IMR-90 (cell line): ENCODE data around the gene RELL1. TPM values are rescaled to one million over a fixed set of nuclear protein-coding genes. Genes with fewer than 3 reads are reported as not detected.

Experiments used
- ATAC-seq: fragments of 200-7000 bp; cut with Tn5 transposase; 2 replicates; pipeline ENCODE4 v1.9.1; 2020; ENCODE audit warnings: low read depth, mild to moderate bottlenecking, moderate library complexity
- BruUV-seq: library from RNA; stranded (reverse); fragments of 400-500 nt; replicated peaks from 2 replicates; lab custom pipeline; 2021; lab: Mats Ljungman, UMichigan
- CTCF ChIA-PET: fragments of 300-600 bp; formaldehyde crosslinking; extraction: SDS; loops from one replicate; lab custom pipeline; 2021; ENCODE audit warnings: antibody characterized with exemption; lab: Yijun Ruan, JAX
- POLR2A ChIA-PET: fragments of 300-600 bp; sonication (Branson Sonifier 250); formaldehyde crosslinking; loops from one replicate; lab custom pipeline; 2022; ENCODE audit warnings: antibody characterized with exemption; ENCODE audit not compliant: unreplicated experiment; lab: Charles Lee
- DNase-seq: peaks from one replicate; pipeline ENCODE4 v3.0.0; 2013
- H2AFZ ChIP-seq: replicated peaks from 2 replicates; pipeline ENCODE3; 2013; ENCODE audit warnings: low read length, mild to moderate bottlenecking; ENCODE audit not compliant: poor library complexity
- H2AK5ac ChIP-seq: 2 replicates; pipeline ENCODE4 v1.6.1; 2013; ENCODE audit warnings: low read depth, low read length, inconsistent platforms
- H2AK9ac ChIP-seq: replicated peaks from 2 replicates; pipeline ENCODE3; 2013; ENCODE audit warnings: mild to moderate bottlenecking, low read depth, low read length, moderate library complexity; ENCODE audit not compliant: poor library complexity
- H2BK120ac ChIP-seq: 2 replicates; pipeline ENCODE4 v1.6.1; 2013; ENCODE audit warnings: low read depth, low read length, inconsistent platforms
- H2BK15ac ChIP-seq: 3 replicates; pipeline ENCODE4 v1.6.1; 2013; ENCODE audit warnings: low read depth, low read length, inconsistent platforms
- H2BK20ac ChIP-seq: 2 replicates; pipeline ENCODE4 v1.6.1; 2013; ENCODE audit warnings: low read depth, mild to moderate bottlenecking, inconsistent platforms, low read length, moderate library complexity
- H2BK5ac ChIP-seq: 2 replicates; pipeline ENCODE4 v1.6.1; 2013; ENCODE audit warnings: mild to moderate bottlenecking, low read depth, low read length, inconsistent platforms; ENCODE audit not compliant: poor library complexity, severe bottlenecking
- H3K14ac ChIP-seq: replicated peaks from 2 replicates; pipeline ENCODE4 v1.6.1; 2013; ENCODE audit warnings: low read depth, low read length, inconsistent platforms
- H3K18ac ChIP-seq: 2 replicates; pipeline ENCODE4 v1.6.1; 2013; ENCODE audit warnings: low read depth, low read length, control low read depth
- H3K23ac ChIP-seq: 2 replicates; pipeline ENCODE4 v1.6.1; 2013; ENCODE audit warnings: low read depth, low read length, inconsistent platforms
- H3K27ac ChIP-seq: 2 replicates; pipeline ENCODE4 v1.5.1; 2013; ENCODE audit warnings: mild to moderate bottlenecking, control low read depth, low read length; ENCODE audit not compliant: insufficient read depth
- H3K27me3 ChIP-seq: 2 replicates; pipeline ENCODE4 v1.6.1; 2013; ENCODE audit warnings: low read length; ENCODE audit not compliant: control insufficient read depth, insufficient read depth
- H3K36me3 ChIP-seq: 2 replicates; pipeline ENCODE4 v1.6.1; 2013; ENCODE audit warnings: low read length, mixed read lengths; ENCODE audit not compliant: control insufficient read depth, insufficient read depth
- H3K4ac ChIP-seq: 2 replicates; pipeline ENCODE4 v1.6.1; 2013; ENCODE audit warnings: low read depth, low read length, inconsistent platforms
- H3K4me1 ChIP-seq: 2 replicates; pipeline ENCODE4 v1.6.1; 2013; ENCODE audit warnings: low read length, mixed read lengths; ENCODE audit not compliant: control insufficient read depth, insufficient read depth
- H3K4me2 ChIP-seq: 2 replicates; pipeline ENCODE4 v1.6.1; 2013; ENCODE audit warnings: low read depth, mild to moderate bottlenecking, control low read depth, low read length, moderate library complexity
- H3K4me3 ChIP-seq: 2 replicates; pipeline ENCODE4 v1.5.1; 2013; ENCODE audit warnings: low read depth, mild to moderate bottlenecking, control low read depth, low read length, moderate library complexity; ENCODE audit not compliant: insufficient read depth
- H3K56ac ChIP-seq: 2 replicates; pipeline ENCODE4 v1.6.1; 2013; ENCODE audit warnings: low read length, inconsistent platforms; ENCODE audit not compliant: insufficient read depth; ENCODE audit errors: extremely low read depth
- H3K79me1 ChIP-seq, 2 experiments: 2 replicates each; pipeline ENCODE4 v1.6.1; 2013; ENCODE audit warnings: low read length in 2 of 2, inconsistent platforms in 1 of 2, low read depth in 1 of 2
- H3K9ac ChIP-seq: 2 replicates; pipeline ENCODE4 v1.6.1; 2013; ENCODE audit warnings: low read depth, low read length, control low read depth
- H3K9me1 ChIP-seq: 2 replicates; pipeline ENCODE4 v1.6.1; 2013; ENCODE audit warnings: low read length, inconsistent platforms; ENCODE audit not compliant: insufficient read depth
- H3K9me3 ChIP-seq: 2 replicates; pipeline ENCODE4 v1.6.1; 2013; ENCODE audit warnings: low read length; ENCODE audit not compliant: control insufficient read depth, insufficient read depth
- H4K20me1 ChIP-seq: 2 replicates; pipeline ENCODE4 v1.6.1; 2013; ENCODE audit warnings: low read length, inconsistent platforms; ENCODE audit not compliant: insufficient read depth
- H4K5ac ChIP-seq: 2 replicates; pipeline ENCODE4 v1.6.1; 2013; ENCODE audit warnings: mild to moderate bottlenecking, low read depth, low read length, control low read depth
- H4K8ac ChIP-seq, 2 experiments: 2 replicates each; pipeline ENCODE4 v1.6.1; 2013; ENCODE audit warnings: low read depth in 2 of 2, low read length in 2 of 2, control low read depth in 1 of 2, inconsistent platforms in 1 of 2
- H4K91ac ChIP-seq: 2 replicates; pipeline ENCODE4 v1.6.1; 2013; ENCODE audit warnings: low read depth, low read length, inconsistent platforms; ENCODE audit not compliant: insufficient read depth
- BHLHE40 ChIP-seq: fragments of 150-350 bp; IDR thresholded peaks from 2 replicates; pipeline ENCODE4 v1.6.1; 2016; ENCODE audit warnings: mild to moderate bottlenecking, low read depth, low read length
- CEBPB ChIP-seq: IDR thresholded peaks from 2 replicates; pipeline ENCODE4 v1.6.1; 2012; ENCODE audit warnings: low read depth, low read length, improper control_type of control experiment
- CHD1 ChIP-seq: IDR thresholded peaks from 2 replicates; pipeline ENCODE4 v1.6.1; 2012; ENCODE audit warnings: low read depth, low read length, improper control_type of control experiment
- CTCF ChIP-seq: conservative IDR thresholded peaks from 2 replicates; pipeline ENCODE4 v1.5.1; 2012; ENCODE audit warnings: mild to moderate bottlenecking, low read depth, low read length, improper control_type of control experiment
- ELK1 ChIP-seq: fragments of 150-350 bp; IDR thresholded peaks from 2 replicates; pipeline ENCODE4 v1.6.1; 2016; ENCODE audit warnings: low read depth, mild to moderate bottlenecking, low read length, moderate library complexity, borderline replicate concordance
- FOS ChIP-seq: fragments of 150-350 bp; IDR thresholded peaks from 2 replicates; pipeline ENCODE4 v1.6.1; 2016; ENCODE audit warnings: low read depth, low read length
- MAFK ChIP-seq: IDR thresholded peaks from 2 replicates; pipeline ENCODE4 v1.6.1; 2012; ENCODE audit warnings: low read depth, low read length, improper control_type of control experiment
- NFE2L2 ChIP-seq: fragments of 150-350 bp; IDR thresholded peaks from 2 replicates; pipeline ENCODE4 v1.6.1; 2016; ENCODE audit warnings: low read depth, mild to moderate bottlenecking, low read length
- RAD21 ChIP-seq: IDR thresholded peaks from 2 replicates; pipeline ENCODE4 v1.6.1; 2012; ENCODE audit warnings: low read length, improper control_type of control experiment
- RCOR1 ChIP-seq: IDR thresholded peaks from 2 replicates; pipeline ENCODE4 v1.6.1; 2012; ENCODE audit warnings: mild to moderate bottlenecking, low read length, improper control_type of control experiment; ENCODE audit not compliant: insufficient replicate concordance
- RFX5 ChIP-seq: IDR thresholded peaks from 2 replicates; pipeline ENCODE4 v1.8.0; 2012; ENCODE audit warnings: low read depth, mild to moderate bottlenecking, low read length, moderate library complexity
- USF2 ChIP-seq: fragments of 150-350 bp; IDR thresholded peaks from 2 replicates; pipeline ENCODE4 v1.6.1; 2017; ENCODE audit warnings: mild to moderate bottlenecking, antibody characterized with exemption, low read length, low read depth
- WGBS, 2 experiments: methylation state at CpG; one replicate each; pipeline versions ENCODE4 v1.1.5 to v1.1.7; 2013; ENCODE audit warnings: missing lambda C conversion rate in 2 of 2; ENCODE audit not compliant: insufficient read length in 1 of 2; ENCODE audit errors: extremely low coverage in 2 of 2; 5-methylcytosine and 5-hydroxymethylcytosine counted together
- dilution Hi-C: fragments of 300-500 bp; cut with HindIII; formaldehyde crosslinking; loops from one replicate; pipeline ENCODE4 v1.14.3; 2018; ENCODE audit warnings: low sequenced_read_pairs; ENCODE audit not compliant: unreplicated experiment
- in situ Hi-C: fragments of 300-500 bp; cut with MboI; formaldehyde crosslinking; loops from 3 replicates; pipeline ENCODE4 v1.14.3; 2019; ENCODE audit warnings: low sequenced_read_pairs, inconsistent platforms, mixed read lengths
- intact Hi-C: fragments of 100-400 bp; cut with micrococcal nuclease; formaldehyde crosslinking; loops from 2 replicates; pipeline ENCODE4 v1.10.0; 2022
- polyA plus RNA-seq, 3 experiments: library from polyadenylated mRNA; depleted of rRNA; stranded (reverse); fragments of >200 nt; gene quantifications; 2 replicates each; pipeline ENCODE4 v1.2.3, GENCODE V29; 2012; ENCODE audit warnings: low replicate concordance in 1 of 3
- total RNA-seq: library from RNA; depleted of rRNA; stranded (reverse); fragments of >200 nt; gene quantifications from 2 replicates; pipeline ENCODE4 v1.2.3, GENCODE V29; 2012

RELL1 gene
- total and polyA plus RNA-seq, 2 of the 4 experiments (the other 2 are of a cell fraction): 6.8 to 39.6 TPM

GRCh38 chr4:37693030-37693429 lies 6.9 kb upstream of the RELL1 start (continued):
- TF ChIP-seq USF2: no peak
- no peak for TF ChIP-seq RFX5

GRCh38 chr4:37690976-37691375 lies 4.8 kb upstream of the RELL1 start:
- no peak overlapping the region for H3K27ac ChIP-seq
- no peak overlapping the region for H3K4me3 ChIP-seq
- no peak overlapping the region for H2BK120ac ChIP-seq
- no peak for TF ChIP-seq RCOR1
- TF ChIP-seq USF2: no peak
- TF ChIP-seq CTCF: no peak
- TF ChIP-seq ELK1: no peak
- TF ChIP-seq MAFK: no peak
- no peak for TF ChIP-seq NFE2L2
- TF ChIP-seq CEBPB: no peak
- no peak for TF ChIP-seq RAD21
- no peak for TF ChIP-seq BHLHE40
- TF ChIP-seq FOS: no peak
- no peak for TF ChIP-seq RFX5
- no peak for TF ChIP-seq CHD1
- ATAC-seq (no peak), DNase-seq (no peak)
- no peak overlapping the region for H3K4ac ChIP-seq
- no peaks in the 10 kb centered on the region for H3K27me3 ChIP-seq
- H2BK15ac ChIP-seq: no peak overlapping the region
- no CpG with 5 or more reads among the region's 3 CpGs for WGBS, 2 experiments
- ChIA-PET POLR2A (no interaction called here), CTCF (no interaction called here)
- no peak overlapping the region for H3K56ac ChIP-seq
- H4K8ac ChIP-seq: no peak overlapping the region
- H4K91ac ChIP-seq: no peak overlapping the region
- no peak overlapping the region for H2AK9ac ChIP-seq
- peaks cover 13% of the 10 kb centered on the region for H3K4me1 ChIP-seq
- H2AK5ac ChIP-seq: no peak overlapping the region
- in situ Hi-C loops: no loop called here
- H4K20me1 ChIP-seq: no peaks in the 10 kb centered on the region
- no peak overlapping the region for H3K14ac ChIP-seq
- dilution Hi-C loops: no loop called here
- intact Hi-C loops: no loop called here
- H3K9me1 ChIP-seq: no peaks in the 10 kb centered on the region; the same call in 1 of the 2 replicates
- H3K9ac ChIP-seq: no peak overlapping the region
- BruUV-seq: no TSS peak
- H2AFZ ChIP-seq: no peak overlapping the region
- no peaks in the 10 kb centered on the region for H3K79me1 ChIP-seq
- no peaks in the 10 kb centered on the region for H3K36me3 ChIP-seq
- no peak overlapping the region for H3K18ac ChIP-seq
- H2BK20ac ChIP-seq: no peak overlapping the region
- H2BK5ac ChIP-seq: no peak overlapping the region
- no peak overlapping the region for H4K5ac ChIP-seq
- H3K4me2 ChIP-seq: no peak overlapping the region
- H3K23ac ChIP-seq: no peak overlapping the region
- no peaks in the 10 kb centered on the region for H3K9me3 ChIP-seq
